T follicular helper cell (primary cell): ENCODE results near the gene TRAF3.
"Not testable (repeated sequence)": the region's sequence is repeated elsewhere in the genome, so short reads cannot be mapped to it uniquely, and the experiment has no call there.

Source experiments
- DNase-seq: peaks from one replicate; pipeline ENCODE4 v3.0.0-alpha.2; 2020; ENCODE audit warnings: low read depth

Gene TRAF3

DNA sequence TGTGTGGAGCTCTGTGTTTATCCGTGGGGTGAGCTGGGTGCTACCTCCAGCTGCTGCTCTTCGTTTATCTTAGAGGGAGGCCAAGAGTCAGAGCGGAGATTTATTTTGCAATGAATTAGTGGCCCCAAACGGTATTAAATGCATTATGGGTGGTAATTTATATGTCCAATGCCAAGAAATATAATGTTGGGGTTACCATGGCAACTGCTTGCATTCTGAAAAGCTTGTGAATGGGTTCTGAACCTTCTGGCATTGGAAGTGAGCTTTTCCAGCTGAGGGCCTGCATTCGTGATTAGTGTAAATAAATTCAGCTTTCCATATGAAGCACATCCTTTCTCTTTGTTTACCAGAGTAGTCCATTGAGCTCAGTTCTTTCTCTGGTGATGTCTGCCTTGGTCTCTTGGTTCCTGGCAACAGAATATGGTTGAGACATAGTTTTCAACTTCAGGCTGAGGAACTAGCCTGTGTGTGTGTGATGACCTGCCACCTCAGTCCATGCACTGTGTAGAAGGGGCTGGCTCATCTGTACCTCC lies 51.8 kb downstream of the TRAF3 start:
- DNase-seq, result no peak

DNA sequence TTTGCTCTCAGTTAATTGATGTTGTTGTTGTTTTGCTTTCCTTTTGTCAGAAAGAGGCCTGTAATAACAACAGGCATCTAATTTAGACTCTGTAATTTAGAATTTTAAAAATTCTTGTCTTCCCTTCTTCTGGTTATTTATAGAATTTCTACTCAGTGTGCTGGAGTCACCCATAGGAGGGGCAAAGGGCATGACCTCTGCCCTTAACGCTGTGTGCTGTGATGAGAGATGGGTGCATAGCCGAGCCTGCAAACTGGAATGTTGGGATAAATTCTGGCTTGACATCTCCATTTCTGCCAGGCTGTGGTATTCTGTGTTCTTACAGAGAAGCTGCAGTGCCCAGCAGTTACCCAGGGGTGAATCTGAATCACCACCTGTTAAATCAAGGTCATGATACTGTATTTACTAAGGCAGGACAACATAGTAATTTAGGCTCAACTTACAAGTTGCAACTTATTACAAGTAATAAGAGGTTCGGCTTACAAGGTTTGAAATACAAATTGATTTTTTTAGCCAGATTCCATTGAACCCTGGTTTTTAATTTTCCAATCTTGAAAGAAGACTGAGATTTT lies 53.3 kb downstream of the TRAF3 start:
- no peak for DNase-seq

DNA sequence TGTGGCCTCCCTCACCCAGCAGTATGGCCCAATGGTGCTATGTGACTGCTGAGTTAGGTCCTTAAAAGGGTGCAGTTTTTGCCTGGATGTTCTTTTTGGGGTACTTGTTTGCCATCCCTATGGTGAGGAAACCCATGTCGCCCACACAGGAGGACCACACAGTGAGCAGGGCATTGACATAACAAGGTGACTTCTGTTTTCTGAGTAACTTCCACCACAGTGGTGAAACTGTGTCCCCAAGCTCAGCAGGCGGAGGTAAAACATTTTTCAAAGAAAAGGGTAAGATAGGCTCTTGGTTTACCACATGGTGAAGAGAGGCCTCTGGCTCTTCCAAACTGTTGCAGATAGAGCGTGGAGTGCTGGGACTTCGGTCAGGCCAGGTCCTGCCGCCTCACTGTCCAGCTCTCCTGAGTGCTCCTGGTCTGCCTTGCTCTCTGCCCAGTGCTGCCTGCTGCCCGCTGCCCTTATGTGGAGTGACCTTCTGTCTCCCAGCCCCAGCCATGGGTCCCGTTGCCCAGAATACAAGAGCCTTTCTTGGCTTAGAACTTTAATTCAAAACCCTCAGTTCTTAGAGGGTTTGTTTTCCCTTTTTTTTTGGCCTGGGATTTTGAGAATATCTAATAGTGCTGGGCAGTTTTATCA lies 54.0 kb downstream of the TRAF3 start:
- DNase-seq, result no peak

DNA sequence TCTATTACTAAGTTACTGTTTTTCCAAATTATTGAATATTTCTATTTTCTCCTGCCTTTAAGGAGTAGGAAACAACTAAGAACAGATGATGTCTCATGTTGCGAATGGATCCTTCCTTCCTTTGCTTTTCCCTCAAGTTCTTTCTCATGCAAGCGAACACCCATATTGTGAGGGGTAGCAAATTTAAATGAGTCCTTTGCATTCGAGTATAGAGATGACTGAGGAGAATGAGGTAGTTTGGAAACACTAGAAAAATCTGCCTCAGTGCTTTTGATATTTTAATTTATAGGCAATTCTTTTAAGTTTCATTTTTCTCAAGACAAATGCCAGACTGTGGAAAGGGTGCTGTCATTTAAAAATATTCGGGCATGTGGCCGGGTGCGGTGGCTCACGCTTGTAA lies 56.1 kb downstream of the TRAF3 start:
- no peak for DNase-seq

DNA sequence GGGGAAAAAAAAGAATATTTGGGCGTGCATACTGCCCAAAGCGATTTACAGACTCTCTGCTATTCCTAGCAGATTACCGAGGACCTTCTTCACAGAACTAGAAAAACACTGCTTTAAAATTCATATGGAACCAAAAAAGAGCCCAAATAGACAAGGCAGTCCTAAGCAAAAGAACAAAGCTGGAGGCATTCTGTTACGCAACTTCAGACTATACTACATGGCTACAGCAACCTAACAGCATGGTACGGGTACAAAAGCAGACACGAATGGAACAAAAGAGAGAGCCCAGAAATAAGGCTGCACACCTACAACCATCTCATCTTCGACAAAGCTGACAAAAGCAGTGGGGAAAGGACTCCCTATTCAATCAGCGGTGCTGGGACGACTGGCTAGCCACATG lies 56.7 kb downstream of the TRAF3 start:
- DNase-seq, result no peak

DNA sequence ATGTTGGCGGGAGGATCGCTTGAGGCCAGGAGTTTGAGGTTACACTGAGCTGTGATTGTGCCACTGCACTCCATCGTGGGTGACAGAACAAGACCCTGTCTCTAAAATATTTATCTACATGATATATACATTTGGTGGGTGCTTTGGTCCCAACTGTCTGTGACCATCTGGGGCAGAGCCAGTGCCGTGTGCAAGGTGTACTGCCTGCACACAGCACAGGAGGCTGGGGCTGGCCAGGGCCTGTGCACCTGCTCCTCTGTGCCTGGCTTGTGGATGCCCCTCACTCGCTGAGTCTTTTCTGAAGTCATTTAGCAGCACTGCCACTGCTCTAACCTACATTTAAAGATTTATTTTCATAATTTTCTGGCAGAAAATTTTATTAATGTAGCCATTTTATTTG lies 58.7 kb downstream of the TRAF3 start:
- DNase-seq, result no peak

DNA sequence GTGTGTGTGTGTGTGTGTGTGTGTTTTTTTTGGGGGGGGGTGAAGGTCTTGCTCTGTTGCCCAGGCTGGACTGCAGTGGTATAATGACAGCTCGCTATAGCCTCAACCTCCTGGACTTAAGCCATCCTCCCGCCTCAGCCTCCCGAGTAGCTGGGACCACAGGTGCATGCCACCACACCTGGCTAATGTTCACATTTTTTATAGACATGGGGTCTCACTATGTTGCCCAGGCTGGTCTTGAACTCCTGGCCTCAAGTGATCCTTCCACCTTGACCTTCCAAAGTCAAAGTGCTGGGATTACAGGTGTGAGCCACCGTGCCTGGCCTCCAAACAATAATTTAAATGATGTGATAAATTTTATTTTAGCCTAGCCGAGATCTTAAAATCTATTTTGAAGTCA lies 59.9 kb downstream of the TRAF3 start:
- DNase-seq, result not testable (repeated sequence)

DNA sequence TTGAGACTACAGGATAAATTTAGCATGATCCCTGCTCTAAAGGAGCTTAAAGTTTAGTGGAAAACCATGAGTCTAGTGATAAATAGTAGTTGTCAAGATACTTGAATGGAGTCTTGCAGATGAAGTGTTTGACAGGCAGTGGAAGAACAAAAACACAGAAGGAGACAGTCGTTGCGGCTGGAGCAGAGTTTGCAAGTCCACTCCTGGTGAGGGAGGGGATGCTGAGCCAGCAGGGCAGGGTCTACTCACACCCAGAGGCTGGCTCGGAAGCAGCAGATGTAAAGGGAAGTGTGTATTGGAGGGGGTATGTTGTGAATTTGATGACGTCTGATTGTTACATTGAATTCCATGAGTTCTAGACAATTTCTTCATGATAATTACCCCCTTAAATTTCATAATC lies 61.3 kb downstream of the TRAF3 start:
- DNase-seq, result no peak

DNA sequence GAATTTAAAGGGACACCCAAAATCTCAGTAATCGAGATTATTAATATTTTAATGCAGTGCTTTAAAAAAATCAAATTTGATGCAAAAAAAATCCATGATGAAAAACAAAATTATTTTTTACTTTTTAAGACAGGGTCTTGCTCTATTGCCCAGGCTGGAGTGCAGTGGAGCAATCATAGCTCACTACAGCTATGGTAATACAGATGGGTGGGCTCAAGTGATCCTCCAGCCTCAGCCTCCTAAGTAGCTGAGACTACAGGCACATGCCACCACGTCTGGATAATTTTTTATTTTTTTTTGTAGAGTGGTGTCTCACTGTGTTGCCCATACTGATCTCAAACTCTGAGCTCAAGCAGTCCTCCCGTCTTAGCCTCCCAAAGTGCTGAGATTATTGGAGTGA lies 62.9 kb downstream of the TRAF3 start:
- DNase-seq, result no peak

DNA sequence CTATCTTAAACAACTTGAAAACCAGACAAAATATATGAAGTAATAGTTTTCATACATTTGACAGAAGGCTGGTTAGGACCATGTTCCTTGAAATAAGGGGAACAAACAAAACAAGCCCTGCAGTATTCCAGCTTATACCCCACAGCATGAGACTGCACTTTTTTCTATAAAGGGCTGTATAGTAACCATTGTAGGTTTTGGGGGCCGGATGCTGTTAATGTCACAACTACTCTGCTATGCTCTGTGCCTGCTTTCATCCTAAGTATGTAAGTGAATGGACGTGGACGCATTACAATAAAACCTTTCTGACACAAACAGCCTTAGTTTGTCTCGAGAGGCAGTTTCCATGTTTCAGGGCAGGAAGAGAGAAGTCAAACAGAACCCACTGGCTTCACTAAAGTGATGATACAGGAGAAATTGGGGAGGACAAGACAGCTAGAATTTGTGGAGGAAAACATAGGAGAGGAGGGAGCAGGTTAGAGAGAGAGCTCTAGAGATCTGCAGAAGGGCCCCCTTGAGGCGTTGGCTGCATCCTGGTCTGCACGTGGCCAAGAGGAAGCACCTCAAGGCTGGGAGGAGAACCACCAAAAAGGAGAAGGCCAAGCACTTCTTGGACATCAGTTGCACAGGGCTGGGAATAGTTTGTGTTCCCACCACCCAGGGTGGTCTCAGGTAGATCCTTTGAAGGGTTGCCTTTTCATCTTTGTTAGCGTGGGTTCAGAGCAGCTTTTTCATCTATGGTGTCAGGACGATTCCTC lies 63.7 kb downstream of the TRAF3 start:
- DNase-seq, result no peak

DNA sequence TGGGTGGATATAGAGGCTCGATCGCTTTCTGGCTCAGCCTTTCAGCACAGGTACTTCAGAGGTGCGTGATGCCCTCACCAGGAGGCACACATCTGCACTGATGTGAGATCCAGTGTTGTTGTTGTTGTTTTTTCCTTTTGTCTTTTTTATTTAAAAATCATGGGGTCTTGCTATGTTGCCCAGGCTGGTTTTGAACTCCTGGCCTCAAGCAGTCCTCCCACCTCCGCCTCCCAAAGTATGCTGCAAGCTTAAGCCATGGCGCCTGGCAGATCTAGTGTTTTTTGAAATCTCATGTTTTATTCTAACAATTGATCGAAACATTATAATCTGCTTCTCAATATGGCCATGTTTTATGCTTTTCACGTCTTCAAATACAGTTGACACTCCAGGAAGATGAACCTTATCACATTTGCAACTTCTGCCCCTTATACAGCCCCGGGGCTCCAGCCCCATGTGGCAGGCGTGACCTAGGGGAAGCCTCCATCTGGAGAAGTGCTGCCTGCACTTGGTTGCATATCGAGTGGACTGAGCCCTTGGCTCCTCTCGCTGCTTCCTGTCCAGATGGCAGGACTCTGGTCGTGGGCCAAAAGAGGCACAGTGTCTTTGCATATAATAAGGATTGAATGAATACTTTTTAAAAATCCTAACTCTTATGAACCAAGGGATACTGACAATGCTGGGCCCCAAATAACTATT lies 71.7 kb downstream of the TRAF3 start:
- no peak for DNase-seq

DNA sequence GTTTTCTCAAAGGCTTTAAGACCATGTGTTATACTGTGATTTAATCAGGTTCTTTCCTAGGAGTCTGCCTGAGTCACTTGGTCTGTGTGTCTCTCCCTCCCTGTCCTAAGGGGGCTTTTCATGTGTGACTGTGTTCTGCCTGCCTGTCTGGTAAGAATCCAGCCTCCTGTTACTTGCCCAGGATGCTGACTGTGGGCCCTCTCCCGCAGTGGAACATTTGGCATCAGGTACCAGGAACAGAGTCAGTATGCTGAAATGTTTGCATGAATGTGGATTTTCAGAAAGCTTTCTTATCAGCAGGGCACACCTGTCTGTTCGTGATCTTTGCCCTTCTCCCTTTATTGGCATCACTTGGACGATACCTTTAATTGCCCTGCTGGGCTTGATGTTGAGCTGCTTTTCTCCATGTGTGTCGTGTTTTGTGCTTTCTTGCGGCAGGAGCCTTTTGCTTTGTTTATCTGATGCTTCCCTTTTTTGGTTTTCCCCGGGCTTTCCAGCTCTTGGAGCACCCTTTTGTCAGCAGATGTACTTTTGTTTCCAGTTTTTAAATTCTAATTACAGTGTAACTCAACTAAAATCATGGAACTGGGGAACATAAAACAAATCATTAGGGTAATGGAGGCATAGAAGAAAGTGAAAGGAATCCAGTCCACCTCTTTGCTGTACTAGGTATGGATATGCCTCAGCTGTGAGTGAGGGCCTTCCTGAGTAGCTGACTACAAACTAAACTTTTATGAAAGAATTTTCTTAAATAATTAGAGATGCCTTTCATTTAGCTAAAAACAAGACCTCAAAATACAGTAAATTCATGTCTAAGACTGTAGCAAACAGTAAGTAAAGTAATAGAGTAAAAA lies 72.5 kb downstream of the TRAF3 start:
- no peak for DNase-seq

DNA sequence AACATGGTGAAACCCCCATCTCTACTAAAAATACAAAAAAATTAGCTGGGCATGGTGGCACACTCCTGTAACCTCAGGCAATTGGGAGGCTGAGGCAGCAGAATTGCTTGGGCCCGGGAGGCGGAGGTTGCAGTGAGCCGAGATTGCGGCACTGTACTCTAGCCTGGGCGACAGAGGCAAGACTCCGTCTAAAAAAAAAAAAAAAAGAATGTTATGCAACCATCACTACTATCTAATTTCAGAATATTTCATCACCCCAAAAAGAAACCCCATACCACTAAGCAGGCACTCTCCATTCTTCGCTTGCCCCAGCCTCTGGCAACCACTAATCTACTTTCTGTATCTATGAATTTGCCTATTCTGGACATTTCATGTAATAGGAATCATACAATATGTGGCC lies 76.4 kb downstream of the TRAF3 start:
- no peak for DNase-seq

DNA sequence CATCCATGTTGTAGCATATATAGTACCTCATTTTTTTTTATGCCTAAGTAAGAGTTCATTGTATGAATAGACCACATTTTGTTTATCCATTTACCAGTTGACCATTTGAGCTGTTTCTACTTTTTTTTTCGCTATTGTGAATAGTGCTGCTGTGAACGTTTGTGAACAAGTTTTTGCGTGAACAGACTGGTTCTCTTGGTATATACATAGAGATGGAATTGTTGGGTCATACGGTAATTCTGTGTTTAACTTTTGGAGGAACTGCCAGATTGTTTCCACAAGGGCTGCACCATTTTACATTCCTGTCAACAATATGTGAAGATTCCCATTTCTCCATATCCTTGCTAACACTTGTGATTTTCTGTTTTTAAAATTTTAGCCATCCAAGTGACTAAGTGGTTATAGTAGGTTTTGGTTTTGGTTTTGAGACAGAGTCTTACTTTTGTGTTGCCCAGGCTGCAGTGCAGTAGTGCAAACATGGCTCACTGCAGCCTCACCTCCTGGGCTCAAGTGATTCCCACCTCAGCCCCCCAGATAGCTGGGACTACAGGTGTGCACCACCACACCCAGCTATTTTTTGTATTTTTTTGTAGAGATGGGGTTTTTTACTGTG lies 76.9 kb downstream of the TRAF3 start:
- no peak for DNase-seq

DNA sequence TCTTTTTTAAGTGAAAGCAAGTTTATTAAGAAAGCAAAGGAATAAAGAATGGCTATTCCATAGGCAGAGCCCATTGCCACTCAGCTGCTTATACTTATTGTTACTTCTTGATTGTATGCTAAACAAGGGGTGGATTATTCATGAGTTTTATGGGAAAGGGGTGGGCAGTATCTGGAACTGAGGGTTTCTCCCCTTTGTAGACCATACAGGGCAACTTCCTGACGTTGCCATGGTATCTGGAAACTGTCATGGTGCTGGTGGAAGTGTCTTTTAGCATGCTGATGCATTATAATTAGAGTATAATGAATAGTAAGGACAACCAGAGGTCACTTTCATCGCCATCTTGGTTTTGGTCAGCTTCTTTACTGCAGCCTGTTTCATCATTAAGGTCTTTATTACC lies 78.9 kb downstream of the TRAF3 start:
- no peak for DNase-seq

DNA sequence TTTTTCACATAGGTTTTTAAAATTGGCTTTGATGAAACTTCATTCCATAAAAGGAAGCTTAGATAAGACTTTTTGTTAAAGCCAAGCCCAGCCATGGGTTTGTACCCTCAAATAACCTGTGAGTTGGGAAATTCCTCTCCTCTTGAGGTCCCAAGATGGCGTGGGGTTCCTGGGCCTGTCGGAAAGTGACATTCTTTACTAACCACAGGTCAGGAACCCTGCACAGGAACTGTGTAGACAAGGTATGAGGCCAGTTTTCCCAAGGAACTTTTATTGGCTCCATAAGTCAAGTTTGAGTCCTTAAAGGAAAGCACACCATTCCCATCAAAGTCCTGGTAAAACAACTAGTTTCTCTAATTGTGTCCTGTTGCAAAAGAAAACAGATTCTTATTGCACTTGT lies 80.2 kb downstream of the TRAF3 start:
- DNase-seq, result no peak

DNA sequence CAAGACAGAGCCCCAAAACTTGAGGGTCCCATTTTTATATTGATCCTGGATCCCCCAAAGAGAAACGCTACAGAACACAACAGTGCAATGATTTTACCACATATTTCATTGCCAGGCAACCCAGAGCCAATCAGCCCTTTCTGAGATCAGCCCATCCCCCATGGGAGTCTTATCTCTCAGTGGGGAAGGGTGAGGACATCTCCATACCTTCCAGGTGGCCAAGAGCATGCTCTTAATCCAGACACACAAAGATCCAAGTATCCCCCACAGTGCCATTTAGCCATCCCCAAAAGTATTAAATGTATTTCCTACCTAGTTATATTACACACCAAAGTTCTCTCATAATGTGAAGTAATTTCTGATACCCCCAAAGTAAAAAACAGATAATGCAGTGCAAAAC lies 82.7 kb downstream of the TRAF3 start:
- DNase-seq, result no peak

DNA sequence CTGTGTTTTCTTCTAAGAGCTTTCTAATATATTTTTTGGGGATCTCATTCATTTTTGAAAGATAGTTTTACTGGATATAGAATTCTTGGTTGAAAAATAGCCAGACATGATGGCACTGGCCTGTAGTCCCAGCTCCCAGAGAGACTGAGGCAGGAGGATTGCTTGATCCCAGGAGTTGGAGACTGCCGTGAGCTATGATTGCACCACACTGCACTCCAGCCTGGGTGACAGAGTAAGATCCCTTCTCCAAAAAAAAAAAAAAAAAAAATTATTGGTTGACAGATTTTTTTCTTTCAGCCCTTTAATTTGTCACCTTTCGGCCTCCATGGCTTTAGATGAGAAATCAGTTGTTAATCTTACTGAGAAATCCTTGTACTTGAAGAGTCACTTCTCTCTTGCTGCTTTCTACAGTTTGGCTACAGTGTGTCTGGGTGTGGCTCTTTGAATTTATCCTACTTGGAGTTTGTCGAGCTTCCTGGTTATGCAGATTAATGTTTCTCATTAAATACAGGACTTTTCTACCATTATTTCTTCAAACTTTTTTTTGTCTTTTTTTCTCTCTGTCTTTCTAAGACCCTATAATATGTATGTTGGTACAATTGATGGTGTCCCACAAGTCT lies 85.0 kb downstream of the TRAF3 start:
- no peak for DNase-seq

DNA sequence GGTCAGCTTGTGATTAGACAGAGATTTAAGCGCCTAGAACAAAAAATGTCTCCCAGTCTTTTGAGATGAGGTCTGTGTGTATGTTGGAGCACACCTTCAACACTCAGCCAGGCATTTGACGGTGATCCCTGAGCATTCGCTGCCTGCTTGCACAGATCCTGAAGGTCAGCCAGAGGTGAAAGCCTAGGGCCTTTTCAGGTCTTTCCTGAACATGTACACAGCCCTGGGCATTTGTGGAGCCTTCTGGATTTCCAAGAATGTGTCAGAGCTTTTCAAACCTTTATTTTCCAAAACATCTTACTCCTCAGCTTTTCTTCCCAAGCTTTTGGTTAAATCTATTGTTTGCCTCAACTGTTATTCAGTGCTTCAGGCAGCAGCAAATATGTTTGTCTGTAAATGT lies 86.1 kb downstream of the TRAF3 start:
- no peak for DNase-seq

DNA sequence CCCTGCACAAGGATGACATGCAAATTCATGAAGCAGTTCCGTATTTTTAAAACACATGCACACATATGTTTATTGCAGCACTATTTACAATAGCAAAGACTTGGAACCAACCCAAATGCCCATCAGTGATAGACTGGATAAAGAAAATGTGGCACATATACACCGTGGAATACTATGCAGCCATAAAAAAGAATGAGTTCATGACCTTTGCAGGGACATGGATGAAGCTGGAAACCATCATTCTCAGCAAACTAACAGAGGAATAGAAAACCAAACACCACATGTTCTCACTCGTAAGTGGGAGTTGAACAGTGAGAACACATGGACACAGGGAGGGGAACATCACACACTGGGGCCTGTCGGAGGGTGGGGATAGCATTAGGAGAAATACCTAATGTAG lies 88.7 kb downstream of the TRAF3 start:
- not testable (repeated sequence) for DNase-seq
